Fibroblast of the conjunctiva (primary cell): ENCODE data around the gene OTX1.
"Not testable (repeated sequence)": the region's sequence is repeated elsewhere in the genome, so short reads cannot be mapped to it uniquely, and the experiment has no call there.

ENCODE experiments used
- DNase-seq: peaks from one replicate; pipeline ENCODE4 v3.0.0-alpha.2; 2010; ENCODE audit warnings: low read depth

The OTX1 gene

GRCh38 chr2:63050334-63051041 lies at the start of gene OTX1:
OTX1 (plus strand) TSS chr2:63050830; CDS start chr2:63052991, 2,161 bp downstream.
- no peak for DNase-seq

DNA sequence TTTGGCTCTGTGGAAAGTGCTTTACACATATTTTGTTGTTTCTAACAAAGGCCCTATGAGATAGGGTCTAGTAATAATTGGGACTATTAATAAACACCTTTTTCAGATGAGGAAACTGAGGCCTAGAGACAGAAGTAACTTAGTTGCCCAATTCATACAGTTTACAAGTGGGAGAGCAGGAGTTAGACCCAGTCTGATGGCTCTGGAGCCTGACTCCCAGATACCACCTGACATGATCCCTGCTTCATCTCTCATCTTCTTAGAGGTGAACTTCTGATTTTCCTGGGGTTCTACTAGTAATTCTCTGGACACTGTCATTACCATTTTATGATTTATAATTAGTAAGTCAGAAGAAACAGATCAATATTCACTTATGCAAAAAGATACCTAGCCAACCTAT lies 49.1 kb upstream of the OTX1 start:
- no peak for DNase-seq

GRCh38 chr2:63003351-63003750 lies 47.3 kb upstream of the OTX1 start:
- DNase-seq = no peak

DNA sequence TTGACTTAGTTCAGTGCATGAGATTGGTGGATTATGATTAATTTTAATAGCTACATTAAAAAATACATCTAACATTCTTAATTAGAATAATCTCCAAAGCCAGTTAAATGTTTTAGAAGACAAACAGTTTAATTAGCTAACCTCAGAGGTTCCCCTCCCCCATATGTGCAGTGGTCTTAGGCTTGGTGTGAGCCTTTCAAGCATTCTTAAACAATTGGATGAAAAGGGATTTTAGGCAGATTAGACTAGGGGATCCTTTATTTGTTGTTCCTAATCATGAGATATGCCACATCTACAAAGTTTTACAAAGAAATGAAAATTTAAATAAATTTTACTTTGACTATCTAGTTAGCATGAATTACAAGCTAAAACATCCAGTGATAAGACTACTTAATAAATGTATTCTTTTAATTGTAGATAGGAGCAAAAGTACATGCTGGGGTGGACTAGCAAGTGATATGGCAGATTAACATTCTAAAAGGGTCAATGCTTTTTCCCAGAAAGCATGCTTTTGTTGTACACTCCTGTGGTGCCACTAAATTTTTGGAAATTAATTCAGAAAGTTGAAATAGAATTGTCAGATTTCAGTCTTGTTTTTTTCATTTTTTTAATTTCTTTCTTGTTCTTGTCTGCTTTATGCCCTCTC lies 42.7 kb upstream of the OTX1 start:
- DNase-seq = no peak

- DNase-seq = no peak
Observed at GRCh38 chr2:63008838-63009237, 41.8 kb upstream of the OTX1 start.

DNA sequence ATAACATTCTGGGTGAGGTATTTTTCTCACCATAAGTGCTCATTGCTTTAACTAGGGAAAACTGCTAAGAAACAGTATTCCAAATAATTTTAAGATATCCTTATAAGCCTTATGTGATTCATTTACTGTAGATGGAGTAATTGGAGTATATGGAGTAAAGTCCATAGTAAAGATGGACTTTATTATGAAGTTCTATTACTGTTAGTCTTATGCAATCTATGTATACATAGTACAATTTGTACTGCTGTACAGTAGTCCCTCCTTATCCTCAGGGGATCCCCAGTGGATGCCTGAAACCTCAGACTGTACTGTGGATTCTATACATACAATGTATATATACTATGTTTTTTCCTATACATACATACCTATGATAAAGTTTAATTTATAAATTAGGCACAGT lies 41.1 kb upstream of the OTX1 start:
- no peak for DNase-seq

GRCh38 chr2:63012541-63012940 lies 38.1 kb upstream of the OTX1 start:
- no peak for DNase-seq

GRCh38 chr2:63013438-63013837 lies 37.2 kb upstream of the OTX1 start:
- no peak for DNase-seq

- DNase-seq = no peak
Observed at GRCh38 chr2:63015389-63015788, 35.2 kb upstream of the OTX1 start.

DNA sequence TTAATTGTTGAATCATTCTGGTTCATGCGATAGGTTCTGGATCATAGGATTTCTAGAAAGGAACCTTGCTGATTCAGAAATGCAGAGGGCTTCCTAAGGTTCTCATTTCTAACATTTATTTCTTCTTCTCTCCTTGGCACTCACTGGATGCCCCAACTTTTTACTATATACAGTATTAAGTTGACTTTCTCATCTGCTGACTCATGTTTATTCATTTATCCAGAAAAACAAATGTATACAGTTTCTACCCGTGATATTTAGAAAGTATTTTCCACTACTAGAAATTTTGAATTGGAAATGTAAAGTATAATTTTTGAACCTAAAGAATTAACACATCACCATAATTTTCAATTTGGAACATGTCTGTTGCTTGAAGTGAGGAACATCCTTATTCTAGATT lies 32.2 kb upstream of the OTX1 start:
- no peak for DNase-seq

DNA sequence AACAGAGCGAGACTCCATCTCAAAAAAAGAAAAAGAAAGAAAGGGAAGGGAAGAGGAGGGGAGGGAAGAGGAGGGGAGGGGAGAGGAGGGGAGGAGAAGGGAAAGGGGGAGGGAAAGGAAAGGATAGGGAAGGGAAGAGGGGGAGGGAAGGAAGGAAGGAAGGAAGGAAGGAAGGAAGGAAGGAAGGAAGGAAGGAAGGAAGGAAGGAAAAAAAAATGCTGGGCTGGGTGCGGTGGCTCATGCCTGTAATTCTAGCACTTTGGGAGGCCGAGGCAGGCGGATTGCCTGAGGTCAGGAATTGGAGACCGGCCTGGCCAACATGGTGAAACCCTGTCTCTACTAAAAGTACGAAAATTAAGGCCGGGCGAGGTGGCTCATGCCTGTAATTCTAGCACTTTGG lies 30.9 kb upstream of the OTX1 start:
- DNase-seq = not testable (repeated sequence)

GRCh38 chr2:63023444-63023843 lies 27.2 kb upstream of the OTX1 start:
- DNase-seq = peak; percentile 21

DNA sequence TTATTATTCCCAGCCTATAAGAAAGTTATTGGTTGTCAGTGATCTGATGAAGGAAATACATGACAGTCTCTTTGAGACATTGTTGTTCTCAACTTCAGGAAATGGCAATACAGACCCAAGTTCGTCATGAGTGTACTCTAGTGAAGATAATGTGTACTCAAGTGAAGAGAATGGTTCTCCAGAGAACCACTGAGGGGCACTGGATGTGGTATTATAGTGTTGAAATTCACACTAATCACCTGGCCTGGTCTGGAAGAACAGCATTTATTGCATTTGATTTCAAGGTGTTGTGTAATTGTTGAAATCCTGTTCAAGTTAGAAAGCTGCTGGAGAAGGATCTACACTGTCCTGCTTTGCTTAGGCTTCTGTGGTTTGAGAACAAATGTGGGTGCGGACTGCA lies 23.4 kb upstream of the OTX1 start:
- DNase-seq = no peak

DNA sequence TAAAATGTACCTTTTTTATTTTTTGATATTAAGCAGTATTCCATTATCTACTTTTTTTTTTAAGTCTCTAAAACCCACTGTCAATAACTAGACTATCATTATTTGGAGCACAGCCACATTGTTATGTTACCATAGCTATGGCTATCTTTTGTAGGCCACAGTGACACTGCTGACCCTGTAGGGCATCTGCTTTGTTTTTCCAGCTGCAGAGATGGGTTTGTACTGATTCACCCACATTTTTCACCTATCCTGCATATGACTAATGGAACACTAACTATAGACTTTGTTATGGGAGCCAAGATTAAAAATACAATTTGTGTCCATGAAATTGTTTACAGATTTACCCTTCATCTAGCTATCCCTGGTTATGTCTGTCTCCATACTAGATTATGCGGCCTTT lies 21.6 kb upstream of the OTX1 start:
- no peak for DNase-seq

DNA sequence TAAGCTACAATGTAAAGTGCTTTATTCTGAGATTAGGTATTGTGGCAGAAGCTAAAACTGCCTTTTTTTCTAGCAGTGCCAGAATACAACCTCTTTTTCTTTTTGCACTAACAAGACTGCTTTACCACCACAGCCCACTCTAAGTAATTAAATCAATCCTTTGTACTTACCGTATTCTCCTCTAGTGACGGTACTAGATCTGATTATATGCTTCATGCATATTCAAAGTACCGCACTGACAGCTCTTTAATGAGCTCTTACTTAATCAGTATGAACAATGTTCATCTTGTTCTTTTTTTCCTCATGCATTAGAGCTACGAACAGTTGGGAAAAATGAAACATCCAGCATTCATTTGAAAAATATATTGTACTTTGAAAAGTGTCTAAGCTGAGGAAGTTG lies 16.1 kb upstream of the OTX1 start:
- DNase-seq = no peak

DNA sequence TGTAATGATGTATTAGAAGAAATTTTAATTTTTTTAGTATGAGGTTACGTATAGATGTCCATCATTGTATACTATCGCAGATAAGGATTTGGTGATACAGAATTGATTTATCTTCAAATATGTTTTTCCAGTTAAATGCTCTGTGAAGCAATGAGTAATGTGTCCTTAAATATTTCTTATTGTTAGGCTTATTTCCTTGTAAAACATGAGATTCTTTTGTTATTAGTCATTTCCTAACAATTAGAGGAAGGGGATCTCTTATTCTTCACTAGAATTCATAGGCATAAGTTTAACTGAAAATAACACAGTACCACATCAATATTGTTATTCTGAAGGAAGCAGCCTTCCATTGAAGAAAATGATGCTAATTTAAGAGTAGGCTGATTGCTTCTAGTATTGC lies 15.5 kb upstream of the OTX1 start:
- DNase-seq = no peak

GRCh38 chr2:63035660-63036059 lies 15.0 kb upstream of the OTX1 start:
- DNase-seq = no peak

DNA sequence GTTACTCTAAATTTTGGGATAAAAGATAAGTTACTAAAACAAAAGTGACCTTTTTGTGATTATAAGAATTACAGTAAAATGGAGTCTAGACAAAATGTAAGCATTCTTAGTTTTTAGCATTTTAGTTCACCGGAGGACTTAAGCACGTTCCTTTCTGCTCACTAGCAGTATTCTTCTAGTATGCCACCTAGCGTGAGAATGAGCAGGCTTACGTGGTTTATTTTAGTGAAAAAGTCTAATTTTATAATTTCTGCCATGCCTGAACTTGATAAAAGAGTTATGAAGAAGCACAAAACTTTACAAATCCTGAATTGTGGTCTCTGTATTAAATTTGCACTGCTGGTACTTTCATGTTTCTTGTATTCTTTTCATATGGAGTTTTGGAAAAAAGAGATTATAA lies 12.6 kb upstream of the OTX1 start:
- DNase-seq = no peak

GRCh38 chr2:63040586-63040985 lies 10.0 kb upstream of the OTX1 start:
- DNase-seq = no peak

GRCh38 chr2:63041592-63041991 lies 9.0 kb upstream of the OTX1 start:
- DNase-seq = no peak

DNA sequence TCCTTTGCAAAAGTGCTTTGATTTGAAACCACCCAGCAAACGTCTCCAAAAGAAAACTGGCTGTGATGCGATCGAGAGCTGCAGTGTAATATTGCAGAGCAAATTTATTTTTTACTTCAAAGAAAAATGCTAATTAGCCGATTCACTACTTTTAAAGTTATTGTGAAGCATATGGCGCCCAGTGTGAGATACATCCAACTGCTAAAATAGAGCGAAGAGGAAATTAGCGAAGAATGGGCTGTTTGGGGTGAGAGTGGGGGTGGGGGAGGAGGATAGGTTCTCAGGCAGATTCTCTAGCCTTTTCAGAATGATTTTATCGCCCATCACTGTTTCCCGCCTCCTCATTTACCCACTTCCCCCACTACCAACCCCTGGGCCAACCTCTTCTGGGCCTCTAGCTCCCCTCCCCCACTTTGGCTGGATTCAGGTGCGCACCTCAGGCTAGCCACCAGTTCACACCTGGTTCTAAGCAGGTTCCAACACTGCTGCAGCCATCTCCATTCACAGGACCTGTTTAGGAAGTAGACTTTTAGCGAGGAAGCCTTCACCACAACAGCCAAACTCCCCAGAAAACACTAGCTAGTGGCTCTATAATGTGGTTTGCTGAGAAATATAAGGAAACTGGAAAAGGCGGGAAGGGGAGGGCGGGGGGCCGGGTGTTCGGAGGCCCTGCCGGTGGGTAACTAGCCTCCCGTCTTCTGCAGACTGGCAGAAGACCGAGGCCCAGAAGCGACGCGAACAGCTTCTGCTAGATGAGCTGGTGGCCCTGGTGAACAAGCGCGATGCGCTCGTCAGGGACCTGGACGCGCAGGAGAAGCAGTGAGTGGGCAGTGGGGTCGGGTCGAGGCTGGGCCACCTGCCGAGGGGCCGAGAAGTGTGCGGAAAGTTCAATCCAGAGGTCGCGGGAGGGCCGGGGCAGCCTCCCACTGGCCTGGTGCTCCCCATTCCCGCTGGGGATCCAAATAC lies 6.0 kb upstream of the OTX1 start:
- DNase-seq = no peak

DNA sequence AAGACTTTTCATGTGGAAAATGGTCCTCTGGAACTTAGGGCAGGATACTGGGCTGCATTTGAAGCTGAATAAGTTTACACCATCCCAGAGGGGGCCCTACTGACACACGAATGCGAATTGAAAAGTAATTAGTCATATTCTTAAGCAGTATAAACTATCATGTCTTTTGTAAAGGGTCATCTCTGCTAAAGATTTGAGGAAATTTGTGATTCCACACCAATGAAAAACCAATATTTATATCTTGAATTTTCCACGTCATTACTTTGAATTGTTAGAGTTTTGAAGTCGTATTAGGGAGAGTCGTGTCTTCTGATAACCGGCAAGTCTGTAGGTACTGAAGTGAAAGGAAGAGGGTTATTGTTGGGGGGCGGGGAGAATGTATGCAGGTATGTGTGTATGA lies 4.1 kb upstream of the OTX1 start:
- no peak for DNase-seq

DNA sequence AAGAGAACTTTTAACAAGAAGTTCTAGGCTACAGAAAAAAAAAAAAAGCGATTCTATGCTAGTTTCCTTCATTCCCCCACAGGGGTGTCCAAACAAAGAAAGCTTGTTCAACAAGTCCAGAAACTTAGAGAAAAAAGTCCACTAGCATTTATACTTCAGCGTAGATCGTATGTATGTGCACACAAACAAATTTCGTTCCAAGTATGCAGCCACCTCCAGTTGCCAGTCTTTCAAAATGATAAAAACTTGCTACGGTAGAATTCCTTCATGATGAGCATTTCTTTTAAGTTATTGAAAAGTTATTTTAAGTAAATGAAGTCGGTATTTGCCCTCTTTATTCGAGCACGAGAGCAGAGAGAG lies 3.7 kb upstream of the OTX1 start:
- DNase-seq = no peak
